Measurements from ENCODE around the gene PRCP. TPM values are rescaled to one million over a fixed set of nuclear protein-coding genes. Genes with fewer than 3 reads are reported as not detected.
"Not testable (repeated sequence)": the region's sequence is repeated elsewhere in the genome, so short reads cannot be mapped to it uniquely, and the experiment has no call there.

The PRCP gene
- polyA plus RNA-seq, 1 donor = 73.8 TPM

DNA sequence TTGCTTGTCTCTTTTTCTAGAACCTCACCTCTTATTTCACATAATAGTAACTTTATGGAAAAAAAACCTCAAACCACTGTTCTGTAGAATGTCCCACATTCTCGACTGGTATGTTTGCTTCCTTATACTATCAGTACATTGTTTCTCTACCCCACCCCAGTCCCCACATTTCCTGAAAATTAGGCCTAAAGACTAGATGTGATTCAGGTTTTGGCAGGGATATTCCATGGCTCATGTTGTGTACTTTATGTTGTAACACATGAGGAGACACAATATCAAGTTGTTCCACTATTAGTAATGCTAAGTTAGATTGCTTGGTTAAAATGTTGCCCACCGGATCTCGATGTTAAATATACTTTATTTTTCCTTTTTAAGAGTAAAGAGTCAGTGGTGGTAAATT lies 36.0 kb upstream of the PRCP start:
- Histone ChIP-seq H3K4me3 (ENCODE audit: low read length) (no peak overlapping the region), H3K4me1 (ENCODE audit: control insufficient read depth, insufficient read depth, low read length) (no peaks in the 10 kb centered on the region), H3K27ac (ENCODE audit: low read length) (no peak overlapping the region), H3K36me3 (ENCODE audit: control insufficient read depth, insufficient read depth, low read length) (peaks cover 3% of the 10 kb centered on the region), H3K27me3 (ENCODE audit: control insufficient read depth, insufficient read depth, low read length) (no peaks in the 10 kb centered on the region), H3K9me3 (ENCODE audit: control insufficient read depth, low read depth, low read length) (no peaks in the 10 kb centered on the region)
- WGBS (ENCODE audit: insufficient coverage, low lambda C conversion rate) = 83% methylated on average over 1 of the region's 3 CpGs
- no peak for DNase-seq

- WGBS (ENCODE audit: insufficient coverage, low lambda C conversion rate) = no CpG with 5 or more reads among the region's 1 CpG
- Histone ChIP-seq H3K4me3 (ENCODE audit: low read length) (no peak overlapping the region), H3K27me3 (ENCODE audit: control insufficient read depth, insufficient read depth, low read length) (no peaks in the 10 kb centered on the region), H3K27ac (ENCODE audit: low read length) (no peak overlapping the region), H3K36me3 (ENCODE audit: control insufficient read depth, insufficient read depth, low read length) (peaks cover 3% of the 10 kb centered on the region), H3K9me3 (ENCODE audit: control insufficient read depth, low read depth, low read length) (no peaks in the 10 kb centered on the region), H3K4me1 (ENCODE audit: control insufficient read depth, insufficient read depth, low read length) (no peaks in the 10 kb centered on the region)
- no peak for DNase-seq
These were observed 32.3 kb upstream of the PRCP start for GRCh38 chr11:82932564-82932963.

DNA sequence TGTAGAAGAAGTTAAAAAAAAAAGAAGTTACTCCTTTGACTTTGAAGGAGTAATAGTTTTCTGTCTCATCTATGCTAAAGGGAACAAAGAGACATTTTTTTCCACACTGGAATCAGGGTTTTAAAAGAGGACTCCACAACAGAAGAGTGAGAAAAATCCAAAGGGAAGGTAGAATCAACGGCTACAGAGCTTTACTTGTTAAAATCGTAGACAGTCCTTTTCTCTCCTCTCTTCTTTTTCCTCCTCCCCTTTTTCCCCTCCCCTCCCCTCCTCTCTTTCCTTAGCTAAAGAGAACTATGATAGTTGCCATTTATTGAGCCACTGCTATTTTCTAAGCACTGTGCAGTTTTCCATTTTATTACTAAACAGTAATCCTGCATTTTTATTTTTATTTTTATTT lies 30.5 kb upstream of the PRCP start:
- Histone ChIP-seq H3K4me3 (ENCODE audit: low read length) (no peak overlapping the region), H3K36me3 (ENCODE audit: control insufficient read depth, insufficient read depth, low read length) (peaks cover 3% of the 10 kb centered on the region), H3K9me3 (ENCODE audit: control insufficient read depth, low read depth, low read length) (no peaks in the 10 kb centered on the region), H3K4me1 (ENCODE audit: control insufficient read depth, insufficient read depth, low read length) (no peaks in the 10 kb centered on the region), H3K27me3 (ENCODE audit: control insufficient read depth, insufficient read depth, low read length) (no peaks in the 10 kb centered on the region), H3K27ac (ENCODE audit: low read length) (no peak overlapping the region)
- WGBS (ENCODE audit: insufficient coverage, low lambda C conversion rate) = 100% methylated on average over 2 of the region's 2 CpGs
- DNase-seq = no peak

DNA sequence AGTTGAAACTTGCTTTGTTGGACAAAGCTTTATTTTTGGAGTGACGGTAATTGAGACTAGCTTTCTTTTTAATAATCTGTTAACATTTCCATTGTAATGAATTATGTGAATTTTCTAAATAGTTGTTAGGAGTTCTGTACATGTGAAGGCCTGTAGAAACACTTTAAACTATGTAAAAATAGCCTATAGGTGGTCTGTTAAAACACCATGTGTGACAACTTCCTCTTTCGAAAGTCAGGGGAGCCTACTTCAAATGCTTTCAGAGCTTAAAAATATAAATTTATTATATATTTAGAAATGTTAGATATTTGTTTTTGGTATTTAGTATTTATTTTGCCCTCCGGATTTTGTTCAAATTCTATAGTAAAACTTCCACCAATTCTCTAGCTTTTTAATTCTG lies 30.0 kb upstream of the PRCP start:
- DNase-seq = no peak
- 92% methylated on average over 1 of the region's 3 CpGs for WGBS (ENCODE audit: insufficient coverage, low lambda C conversion rate)
- no peak overlapping the region for H3K27ac ChIP-seq (ENCODE audit: low read length)
- no peaks in the 10 kb centered on the region for H3K9me3 ChIP-seq (ENCODE audit: control insufficient read depth, low read depth, low read length)
- peaks cover 3% of the 10 kb centered on the region for H3K36me3 ChIP-seq (ENCODE audit: control insufficient read depth, insufficient read depth, low read length)
- no peaks in the 10 kb centered on the region for H3K4me1 ChIP-seq (ENCODE audit: control insufficient read depth, insufficient read depth, low read length)
- no peak overlapping the region for H3K4me3 ChIP-seq (ENCODE audit: low read length)
- H3K27me3 ChIP-seq (ENCODE audit: control insufficient read depth, insufficient read depth, low read length) = no peaks in the 10 kb centered on the region

DNA sequence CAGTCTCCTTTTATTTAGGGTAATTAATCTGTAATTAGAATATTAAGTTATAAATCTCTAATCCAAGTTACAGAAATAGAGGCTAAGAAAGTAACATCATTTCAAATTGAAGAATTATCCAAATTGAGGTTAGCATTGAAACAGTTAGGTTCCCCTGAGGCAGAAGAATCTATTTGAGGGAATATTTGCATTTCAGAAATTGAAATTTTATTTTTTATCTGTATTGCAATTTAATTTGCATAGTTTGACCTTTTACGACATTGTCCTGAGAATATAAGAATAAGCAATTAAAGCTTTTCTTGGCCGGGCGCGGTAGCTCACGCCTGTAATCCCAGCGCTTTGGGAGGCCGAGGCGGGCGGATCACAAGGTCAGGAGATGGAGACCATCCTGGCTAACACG lies 28.9 kb upstream of the PRCP start:
- no CpG with 5 or more reads among the region's 10 CpGs for WGBS (ENCODE audit: insufficient coverage, low lambda C conversion rate)
- peaks cover 3% of the 10 kb centered on the region for H3K36me3 ChIP-seq (ENCODE audit: control insufficient read depth, insufficient read depth, low read length)
- H3K27ac ChIP-seq (ENCODE audit: low read length) = no peak overlapping the region

GRCh38 chr11:82927264-82927880 lies 27.1 kb upstream of the PRCP start:
- Histone ChIP-seq H3K27me3 (ENCODE audit: control insufficient read depth, insufficient read depth, low read length) (no peaks in the 10 kb centered on the region), H3K36me3 (ENCODE audit: control insufficient read depth, insufficient read depth, low read length) (peaks cover under 1% of the 10 kb centered on the region), H3K27ac (ENCODE audit: low read length) (no peak overlapping the region), H3K9me3 (ENCODE audit: control insufficient read depth, low read depth, low read length) (no peaks in the 10 kb centered on the region), H3K4me1 (ENCODE audit: control insufficient read depth, insufficient read depth, low read length) (no peaks in the 10 kb centered on the region), H3K4me3 (ENCODE audit: low read length) (no peak overlapping the region)
- DNase-seq = peak; percentile 27 to 53

More for the DNA sequence above, 28.9 kb upstream of the PRCP start:
- DNase-seq = no peak
- Histone ChIP-seq H3K9me3 (ENCODE audit: control insufficient read depth, low read depth, low read length) (no peaks in the 10 kb centered on the region), H3K27me3 (ENCODE audit: control insufficient read depth, insufficient read depth, low read length) (no peaks in the 10 kb centered on the region), H3K4me3 (ENCODE audit: low read length) (no peak overlapping the region), H3K4me1 (ENCODE audit: control insufficient read depth, insufficient read depth, low read length) (no peaks in the 10 kb centered on the region)

- Histone ChIP-seq H3K9me3 (ENCODE audit: control insufficient read depth, low read depth, low read length) (no peaks in the 10 kb centered on the region), H3K36me3 (ENCODE audit: control insufficient read depth, insufficient read depth, low read length) (no peaks in the 10 kb centered on the region), H3K27ac (ENCODE audit: low read length) (no peak overlapping the region), H3K4me3 (ENCODE audit: low read length) (no peak overlapping the region), H3K27me3 (ENCODE audit: control insufficient read depth, insufficient read depth, low read length) (no peaks in the 10 kb centered on the region), H3K4me1 (ENCODE audit: control insufficient read depth, insufficient read depth, low read length) (no peaks in the 10 kb centered on the region)
- 94% methylated on average over 3 of the region's 5 CpGs for WGBS (ENCODE audit: insufficient coverage, low lambda C conversion rate)
- DNase-seq = no peak
These were observed 24.4 kb upstream of the PRCP start for GRCh38 chr11:82924522-82925224.

DNA sequence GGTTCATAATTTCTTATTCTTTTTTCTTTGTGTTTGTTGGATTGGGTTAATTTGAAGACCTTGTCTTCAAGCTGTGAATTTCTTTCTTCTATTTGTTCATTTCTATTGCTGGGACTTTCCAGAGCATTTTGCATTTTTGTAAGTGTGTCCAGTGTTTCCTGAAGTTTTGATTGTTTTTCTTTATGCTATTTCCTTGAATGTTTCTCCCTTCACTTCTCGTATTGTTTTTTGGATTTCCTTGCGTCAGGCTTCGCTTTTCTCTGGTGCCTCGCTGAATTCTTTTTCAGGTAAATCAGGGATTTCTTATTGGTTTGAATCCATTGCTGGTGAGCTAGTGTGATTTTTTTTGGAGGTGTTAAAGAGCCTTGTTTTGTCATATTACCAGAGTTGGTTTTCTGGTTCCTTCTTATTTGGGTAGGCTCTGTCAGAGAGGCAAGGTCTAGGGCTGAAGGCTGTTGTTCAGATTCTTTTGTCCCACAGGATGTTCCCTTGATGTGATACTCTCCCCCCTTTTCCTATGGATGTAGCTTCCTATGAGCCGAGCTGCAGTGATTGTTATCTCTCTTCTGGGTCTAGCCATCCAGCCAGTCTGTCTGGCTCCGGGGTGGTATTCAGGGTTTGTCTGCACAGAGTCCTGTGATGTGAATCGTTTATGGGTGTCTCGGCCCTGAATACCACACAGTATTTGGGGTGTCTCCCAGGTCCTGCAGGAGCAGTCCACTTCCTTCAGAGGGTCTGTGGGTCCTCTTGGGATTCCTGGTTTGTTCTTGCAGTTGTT lies 22.4 kb upstream of the PRCP start:
- not testable (repeated sequence) for H3K27ac ChIP-seq (ENCODE audit: low read length); H3K36me3 ChIP-seq (ENCODE audit: control insufficient read depth, insufficient read depth, low read length)
- 88% methylated on average over 4 of the region's 8 CpGs for WGBS (ENCODE audit: insufficient coverage, low lambda C conversion rate)

DNA sequence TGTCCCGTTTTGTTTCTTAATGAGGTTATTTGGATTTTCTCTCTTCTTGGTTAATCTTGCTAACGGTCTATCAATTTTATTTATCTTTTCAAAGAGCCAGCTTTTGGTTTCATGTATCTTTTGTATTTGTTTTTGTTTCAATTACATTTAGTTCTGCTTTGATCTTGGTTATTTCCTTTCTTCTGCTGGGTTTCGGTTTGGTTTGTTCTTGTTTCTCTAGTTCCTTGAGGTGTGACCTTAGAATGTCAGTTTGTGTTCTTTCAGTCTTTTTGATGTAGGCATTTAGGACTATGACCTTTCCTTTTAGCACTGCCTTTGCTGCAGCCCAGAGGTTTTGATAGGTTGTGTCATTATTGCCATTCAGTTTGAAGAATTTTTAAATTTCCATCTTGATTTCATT lies 20.0 kb upstream of the PRCP start:
- H3K4me1 ChIP-seq (ENCODE audit: control insufficient read depth, insufficient read depth, low read length); H3K9me3 ChIP-seq (ENCODE audit: control insufficient read depth, low read depth, low read length); DNase-seq; H3K27me3 ChIP-seq (ENCODE audit: control insufficient read depth, insufficient read depth, low read length); H3K4me3 ChIP-seq (ENCODE audit: low read length); H3K27ac ChIP-seq (ENCODE audit: low read length); H3K36me3 ChIP-seq (ENCODE audit: control insufficient read depth, insufficient read depth, low read length): not testable (repeated sequence)
- WGBS (ENCODE audit: insufficient coverage, low lambda C conversion rate) = 72% methylated on average over 2 of the region's 3 CpGs

More for the DNA sequence above, 22.4 kb upstream of the PRCP start:
- H3K27me3 ChIP-seq (ENCODE audit: control insufficient read depth, insufficient read depth, low read length); DNase-seq; H3K4me1 ChIP-seq (ENCODE audit: control insufficient read depth, insufficient read depth, low read length); H3K4me3 ChIP-seq (ENCODE audit: low read length); H3K9me3 ChIP-seq (ENCODE audit: control insufficient read depth, low read depth, low read length): not testable (repeated sequence)

GRCh38 chr11:82919786-82920185 lies 19.6 kb upstream of the PRCP start:
- H3K4me1 ChIP-seq (ENCODE audit: control insufficient read depth, insufficient read depth, low read length); DNase-seq; H3K27ac ChIP-seq (ENCODE audit: low read length); H3K36me3 ChIP-seq (ENCODE audit: control insufficient read depth, insufficient read depth, low read length); H3K4me3 ChIP-seq (ENCODE audit: low read length); H3K9me3 ChIP-seq (ENCODE audit: control insufficient read depth, low read depth, low read length); H3K27me3 ChIP-seq (ENCODE audit: control insufficient read depth, insufficient read depth, low read length): not testable (repeated sequence)
- no CpG with 5 or more reads among the region's 10 CpGs for whole genome bisulfite sequencing (ENCODE audit: insufficient coverage, low lambda C conversion rate)
